Sigmoid colon (tissue), 7 donors: ENCODE results near the gene OR2AK2. TPM values are rescaled to one million over a fixed set of nuclear protein-coding genes. Genes with fewer than 3 reads are reported as not detected.

ENCODE experiments used
- DNase-seq: peaks from one replicate; pipeline ENCODE4 v3.0.0-alpha.2; 2019
- H3K27ac ChIP-seq, 4 donors: fragments of 200-600 bp; sonication (generic); one replicate each; pipeline ENCODE4 v1.5.1; 2016 to 2019; ENCODE audit warnings: mild to moderate bottlenecking in 1 of 4
- H3K27me3 ChIP-seq, 3 donors: fragments of 200-600 bp; sonication (generic); one replicate each; pipeline ENCODE4 v1.5.1; 2019; ENCODE audit warnings: mild to moderate bottlenecking in 1 of 3
- H3K36me3 ChIP-seq, 4 donors: fragments of 200-600 bp; sonication (generic); one replicate each; pipeline ENCODE4 v1.5.1; 2016 to 2019
- H3K4me1 ChIP-seq, 4 donors: fragments of 200-600 bp; sonication (generic); one replicate each; pipeline ENCODE4 v1.5.1; 2017 to 2019
- H3K4me3 ChIP-seq, 4 donors: fragments of 200-600 bp; sonication (generic); one replicate each; pipeline ENCODE4 v1.5.1; 2017 to 2019; ENCODE audit warnings: mild to moderate bottlenecking in 2 of 4, moderate library complexity in 1 of 4
- H3K9me3 ChIP-seq, 4 donors: fragments of 200-600 bp in 3 of 4; sonication (generic) in 3 of 4; one replicate each; pipeline versions ENCODE4 v1.5.1 to v1.6.1; 2013 to 2019
- CTCF ChIP-seq, 4 experiments: fragments of 450-650 bp in 3 of 4; fragments of 200-600 bp in 1 of 4; IDR thresholded peaks; one replicate each; pipeline ENCODE4 v1.5.1; 2016 to 2019; ENCODE audit warnings: antibody characterized with exemption in 4 of 4, mild to moderate bottlenecking in 3 of 4, moderate library complexity in 2 of 4
- EP300 ChIP-seq, 4 donors: sonication (generic); formaldehyde crosslinking; IDR thresholded peaks; one replicate each; pipeline ENCODE4 v1.6.1; 2017; ENCODE audit warnings: antibody characterized with exemption in 4 of 4
- POLR2A ChIP-seq, 2 donors: fragments of 450-650 bp; IDR thresholded peaks; one replicate each; pipeline ENCODE4 v1.6.1; 2016; ENCODE audit warnings: antibody characterized with exemption in 2 of 2, mild to moderate bottlenecking in 2 of 2, moderate library complexity in 2 of 2
- POLR2AphosphoS5 ChIP-seq, 4 donors: sonication (generic); formaldehyde crosslinking; IDR thresholded peaks; one replicate each; pipeline ENCODE4 v1.6.1; 2017; ENCODE audit warnings: antibody characterized with exemption in 4 of 4
- WGBS, 2 donors: extraction: QIAGEN DNeasy Blood & Tissue Kit; methylation state at CpG; one replicate each; pipeline ENCODE4 v1.1.7; 2013; 5-methylcytosine and 5-hydroxymethylcytosine counted together
- intact Hi-C: fragments of 100-400 bp; cut with DNase I; formaldehyde crosslinking; loops from one replicate; pipeline ENCODE4 v1.15.1; 2023
- polyA plus RNA-seq, 3 donors: library from polyadenylated mRNA; stranded (reverse); fragments of 200-250 nt; gene quantifications; one replicate each; pipeline ENCODE4 v1.2.3, GENCODE V29; 2013
- small RNA-seq, 3 donors: library from RNA; depleted of rRNA; stranded (forward); fragments of <200 nt; gene quantifications; one replicate each; pipeline ENCODE3, GENCODE V24; 2016
- total RNA-seq, 4 donors: library from RNA; depleted of rRNA; stranded (reverse); fragments of >200 nt; gene quantifications; one replicate each; pipeline ENCODE4 v1.1.0, GENCODE V29; 2016
- donor health status: healthy with polysubstance abuse.
- donor health status: Bipolar disorder and iron deficiency.
- donor health status: healthy.

Gene OR2AK2
- total and polyA plus RNA-seq, 7 donors: 0.07 to 0.55 TPM; not detected in 5

DNA sequence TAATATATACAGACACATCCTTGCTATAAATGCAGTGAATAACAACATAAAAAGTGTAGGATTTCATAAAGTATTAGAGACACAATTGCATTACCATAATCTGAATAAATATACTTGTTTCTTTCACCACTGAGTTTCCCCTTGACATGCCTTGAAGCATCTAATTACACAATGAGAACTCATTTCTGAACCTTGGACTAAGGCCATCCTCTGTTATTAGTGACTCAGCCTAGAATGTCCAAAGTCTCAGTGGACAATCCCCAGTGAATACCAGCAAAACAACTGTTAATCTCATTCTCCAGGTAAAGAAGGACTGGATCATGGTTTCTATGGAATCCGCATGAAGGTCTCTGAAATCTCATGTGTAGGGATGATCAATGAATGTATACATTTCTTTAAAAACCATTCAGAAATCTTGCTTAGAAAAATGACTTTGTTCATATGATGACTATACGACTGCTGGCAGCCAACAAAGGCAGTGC is 48.2 kb downstream of the OR2AK2 start, which contains the start of gene OR2L5:
Gene OR2L5 (plus strand): TSS at position 432 of the 482 bp plus-strand sequence. CDS start 8,288 bp downstream, outside the sequence.
- intact Hi-C loops: no loop called here
- no peak within 1 kb of the TSS for H3K4me3 ChIP-seq
- no peak for DNase-seq
- no peaks in the 10 kb centered on the region for H3K36me3 ChIP-seq
- TF ChIP-seq POLR2A (IDR thresholded peaks at IDR 0.05) (no peak), POLR2AphosphoS5 (IDR thresholded peaks at IDR 0.05) (no peak), CTCF (IDR thresholded peaks at IDR 0.05) (no peak), EP300 (IDR thresholded peaks at IDR 0.05) (no peak)
- 88 to 95% methylated on average over 2 of the region's 2 CpGs for WGBS, 2 donors
- H3K27ac ChIP-seq: no peak within 1 kb of the TSS
- H3K9me3 ChIP-seq: peaks cover 0 to 4% (median 2%) of the 10 kb centered on the region in 4 donors
- H3K27me3 ChIP-seq: no peaks in the 10 kb centered on the region
- no peaks in the 10 kb centered on the region for H3K4me1 ChIP-seq

GRCh38 chr1:248015803-248016202 is 50.8 kb downstream of the OR2AK2 start:
- no peak overlapping the region for H3K4me3 ChIP-seq
- intact Hi-C loops: no loop called here

More at GRCh38 chr1:248015803-248016202, 50.8 kb downstream of the OR2AK2 start:
- H3K4me1 ChIP-seq: no peaks in the 10 kb centered on the region
- no peak for DNase-seq
- no peaks in the 10 kb centered on the region for H3K9me3 ChIP-seq
- no peaks in the 10 kb centered on the region for H3K36me3 ChIP-seq
- H3K27ac ChIP-seq: no peak overlapping the region
- 86 to 88% methylated on average over 1 of the region's 1 CpG for WGBS, 2 donors
- no peak for TF ChIP-seq EP300 (IDR thresholded peaks at IDR 0.05)
- TF ChIP-seq CTCF (IDR thresholded peaks at IDR 0.05): no peak
- TF ChIP-seq POLR2A (IDR thresholded peaks at IDR 0.05): no peak
- TF ChIP-seq POLR2AphosphoS5 (IDR thresholded peaks at IDR 0.05): no peak
- no peaks in the 10 kb centered on the region for H3K27me3 ChIP-seq

Small RNA genes lying within 50 kb of the gene (small RNA-seq; reads per million reads assigned to genes)
- 0 reads per million in 3 donors for gene RF00019

Other genes with a start within 250 kb of the OR2AK2 start
- gene OR6F1, start 248.6 kb upstream of the OR2AK2 start, total RNA-seq: not detected
- not detected for gene OR6F1, start 248.6 kb upstream of the OR2AK2 start, polyA plus RNA-seq
- gene OR14K1, start 226.6 kb upstream of the OR2AK2 start, total RNA-seq: under 1 TPM in 1 of 4 donors, not detected in 3; 0.99 TPM
- gene OR14K1, start 226.6 kb upstream of the OR2AK2 start, polyA plus RNA-seq: not detected
- not detected for gene OR14A2, start 217.1 kb upstream of the OR2AK2 start, total RNA-seq
- not detected for gene OR14A2, start 217.1 kb upstream of the OR2AK2 start, polyA plus RNA-seq
- not detected for gene OR1C1, start 204.7 kb upstream of the OR2AK2 start, total RNA-seq
- gene OR1C1, start 204.7 kb upstream of the OR2AK2 start, polyA plus RNA-seq: not detected
- gene OR14A16, start 141.1 kb upstream of the OR2AK2 start, total RNA-seq: not detected
- gene OR14A16, start 141.1 kb upstream of the OR2AK2 start, polyA plus RNA-seq: not detected
- not detected for gene OR11L1, start 123.3 kb upstream of the OR2AK2 start, total RNA-seq
- gene OR11L1, start 123.3 kb upstream of the OR2AK2 start, polyA plus RNA-seq: not detected
- gene TRIM58, start 108.0 kb upstream of the OR2AK2 start, total RNA-seq: 1 to 10 TPM in 2 of 4 donors, under 1 TPM in 2; 0.41 to 2.1 (median 0.99) TPM
- gene TRIM58, start 108.0 kb upstream of the OR2AK2 start, polyA plus RNA-seq: 1 to 10 TPM in 1 of 3 donors, under 1 TPM in 2; 0.60 to 1.6 (median 0.87) TPM
- 1 to 10 TPM in 1 of 4 donors, under 1 TPM in 2, not detected in 1; 0.36 to 3.0 (median 0.99) TPM for gene OR2W3, start 69.6 kb upstream of the OR2AK2 start, total RNA-seq
- gene OR2W3, start 69.6 kb upstream of the OR2AK2 start, polyA plus RNA-seq: under 1 TPM in 1 of 3 donors, not detected in 2; 0.44 TPM
- not detected for gene OR2T8, start 45.0 kb upstream of the OR2AK2 start, total RNA-seq
- gene OR2T8, start 45.0 kb upstream of the OR2AK2 start, polyA plus RNA-seq: not detected
- not detected for gene OR2AJ1, start 40.3 kb upstream of the OR2AK2 start, total RNA-seq
- gene OR2AJ1, start 40.3 kb upstream of the OR2AK2 start, polyA plus RNA-seq: not detected
- not detected for gene OR2L8, start 16.4 kb upstream of the OR2AK2 start, total RNA-seq
- not detected for gene OR2L8, start 16.4 kb upstream of the OR2AK2 start, polyA plus RNA-seq
- gene OR2L5, start 48.4 kb downstream of the OR2AK2 start, total RNA-seq: not detected
- gene OR2L5, start 48.4 kb downstream of the OR2AK2 start, polyA plus RNA-seq: under 1 TPM in 1 of 3 donors, not detected in 2; 0.03 TPM
- gene OR2L2, start 64.8 kb downstream of the OR2AK2 start, total RNA-seq: under 1 TPM in 2 of 4 donors, not detected in 2; under 0.01 to 0.81 TPM
- under 1 TPM in 1 of 3 donors, not detected in 2; 0.06 TPM for gene OR2L2, start 64.8 kb downstream of the OR2AK2 start, polyA plus RNA-seq
- gene OR2L3, start 81.6 kb downstream of the OR2AK2 start, total RNA-seq: under 1 TPM in 1 of 4 donors, not detected in 3; 0.27 TPM
- gene OR2L3, start 81.6 kb downstream of the OR2AK2 start, polyA plus RNA-seq: under 1 TPM in 1 of 3 donors, not detected in 2; 0.01 TPM
- not detected for gene OR2L13, start 130.0 kb downstream of the OR2AK2 start, total RNA-seq
- gene OR2L13, start 130.0 kb downstream of the OR2AK2 start, polyA plus RNA-seq: under 1 TPM in 1 of 3 donors, not detected in 2; 0.15 TPM
- not detected for gene OR2M5, start 179.9 kb downstream of the OR2AK2 start, total RNA-seq
- gene OR2M5, start 179.9 kb downstream of the OR2AK2 start, polyA plus RNA-seq: not detected
- gene OR2M2, start 209.6 kb downstream of the OR2AK2 start, total RNA-seq: under 1 TPM in 1 of 4 donors, not detected in 3; 0.36 TPM
- not detected for gene OR2M2, start 209.6 kb downstream of the OR2AK2 start, polyA plus RNA-seq
- not detected for gene OR2M3, start 232.0 kb downstream of the OR2AK2 start, total RNA-seq
- gene OR2M3, start 232.0 kb downstream of the OR2AK2 start, polyA plus RNA-seq: not detected